HTERT RPE-1 (cell line): ENCODE measurements around the gene APOC4.
"Not testable (repeated sequence)": the region's sequence is repeated elsewhere in the genome, so short reads cannot be mapped to it uniquely, and the experiment has no call there.

ENCODE experiments used
- in situ Hi-C: fragments of 300-500 bp; cut with MboI; formaldehyde crosslinking; loops from 4 replicates; pipeline ENCODE4 v1.14.3; 2020; ENCODE audit warnings: low sequenced_read_pairs

Gene APOC4

GRCh38 chr19:44957526-44957925, 15.5 kb downstream of the APOC4 start:
- in situ Hi-C loops = no loop called here

GRCh38 chr19:44958090-44958489, 16.1 kb downstream of the APOC4 start:
- in situ Hi-C loops = no loop called here

- in situ Hi-C loops = no loop called here
Observed at GRCh38 chr19:44959691-44960090, 17.7 kb downstream of the APOC4 start.

GRCh38 chr19:44960906-44961728, 19.1 kb downstream of the APOC4 start:
- in situ Hi-C loops = no loop called here

- in situ Hi-C loops = no loop called here
Observed at GRCh38 chr19:44961821-44962220, 19.8 kb downstream of the APOC4 start.

- in situ Hi-C loops = no loop called here
Observed at GRCh38 chr19:44968118-44968517, 26.1 kb downstream of the APOC4 start.

GRCh38 chr19:44968670-44969069, 26.6 kb downstream of the APOC4 start:
- in situ Hi-C loops = no loop called here

- in situ Hi-C loops = no loop called here
Observed at GRCh38 chr19:44969437-44969836, 27.4 kb downstream of the APOC4 start.

- in situ Hi-C loops = not testable (repeated sequence)
Observed at GRCh38 chr19:44971451-44971850, 29.4 kb downstream of the APOC4 start.

- in situ Hi-C loops = no loop called here
Observed at GRCh38 chr19:44972802-44973201, 30.8 kb downstream of the APOC4 start.

- in situ Hi-C loops = no loop called here
Observed at GRCh38 chr19:44973982-44974735, 32.1 kb downstream of the APOC4 start.

- in situ Hi-C loops = no loop called here
Observed at GRCh38 chr19:44974857-44975256, 32.8 kb downstream of the APOC4 start.

GRCh38 chr19:44975444-44975843, 33.4 kb downstream of the APOC4 start:
- in situ Hi-C loops = no loop called here

- in situ Hi-C loops = no loop called here
Observed at GRCh38 chr19:44984005-44984404, 42.0 kb downstream of the APOC4 start.

GRCh38 chr19:44985445-44985844, 43.4 kb downstream of the APOC4 start:
- in situ Hi-C loops = no loop called here

- in situ Hi-C loops = no loop called here
Observed at GRCh38 chr19:44986389-44986788, 44.4 kb downstream of the APOC4 start.

GRCh38 chr19:44987148-44987675, 45.2 kb downstream of the APOC4 start:
- in situ Hi-C loops = no loop called here

- in situ Hi-C loops = no loop called here
Observed at GRCh38 chr19:44988273-44988672, 46.2 kb downstream of the APOC4 start.

- in situ Hi-C loops = no loop called here
Observed at GRCh38 chr19:44988896-44989556, 47.0 kb downstream of the APOC4 start.

GRCh38 chr19:44990459-44990858, 48.4 kb downstream of the APOC4 start:
- in situ Hi-C loops = no loop called here

- in situ Hi-C loops = no loop called here
Observed at GRCh38 chr19:44990966-44991365, 48.9 kb downstream of the APOC4 start.
